BJ (cell line): Measurements from ENCODE around the gene MIA. TPM values are rescaled to one million over a fixed set of nuclear protein-coding genes. Genes with fewer than 3 reads are reported as not detected.

Source experiments
- CTCF ChIA-PET: fragments of 350-600 bp; formaldehyde crosslinking; extraction: SDS; loops from one replicate; lab custom pipeline; 2021; ENCODE audit warnings: antibody characterized with exemption, inconsistent platforms; lab: Yijun Ruan, JAX
- POLR2A ChIA-PET: fragments of 300-600 bp; sonication (Branson Sonifier 250); formaldehyde crosslinking; extraction: SDS; loops from one replicate; lab custom pipeline; 2021; ENCODE audit warnings: antibody characterized with exemption; lab: Charles Lee
- DNase-seq: peaks from one replicate; pipeline ENCODE4 v3.0.0-alpha.2; 2011; ENCODE audit warnings: low read depth
- H3K27me3 ChIP-seq: 2 replicates; pipeline ENCODE4 v1.6.0; 2011; ENCODE audit warnings: low read length; ENCODE audit not compliant: control insufficient read depth, insufficient read depth
- H3K36me3 ChIP-seq: 2 replicates; pipeline ENCODE4 v1.5.1; 2011; ENCODE audit warnings: low read length; ENCODE audit not compliant: control insufficient read depth, insufficient read depth
- H3K4me3 ChIP-seq: 2 replicates; pipeline ENCODE4 v1.5.1; 2011; ENCODE audit warnings: low read depth, mild to moderate bottlenecking, control low read depth, low read length
- polyA plus RNA-seq: library from polyadenylated mRNA; depleted of rRNA; stranded (reverse); fragments of >200 nt; gene quantifications from 2 replicates; pipeline ENCODE4 v1.2.3, GENCODE V29; 2011
- TF ChIP-seq, protein P1 (sequence below): IDR thresholded peaks from 2 replicates; pipeline ENCODE4 v1.5.1; 2011; ENCODE audit warnings: low read depth, mild to moderate bottlenecking, control low read depth, inconsistent platforms, low read length, moderate library complexity; ENCODE audit not compliant: insufficient read depth

The MIA gene
- polyA plus RNA-seq, 1 experiment, result not detected

DNA sequence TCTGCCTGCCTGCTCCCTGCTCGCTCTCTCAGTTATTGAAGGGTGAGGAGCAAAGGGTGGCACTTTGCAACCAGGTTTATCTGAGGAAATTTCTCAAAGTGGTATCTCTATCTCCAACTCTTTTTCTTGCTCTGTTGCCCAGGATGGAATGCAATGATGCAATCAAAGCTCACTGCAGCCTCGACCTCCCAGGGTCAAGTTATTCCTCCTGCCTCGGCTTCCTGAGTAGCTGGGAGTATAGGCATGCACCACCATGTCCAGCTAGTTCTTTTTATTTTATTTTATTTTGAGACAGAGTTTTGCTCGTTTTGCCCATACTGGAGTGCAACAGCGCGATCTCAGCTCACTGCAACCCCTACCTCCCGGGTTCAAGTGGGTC, 29.9 kb upstream of the MIA start:
- TF ChIP-seq, protein P1, sequence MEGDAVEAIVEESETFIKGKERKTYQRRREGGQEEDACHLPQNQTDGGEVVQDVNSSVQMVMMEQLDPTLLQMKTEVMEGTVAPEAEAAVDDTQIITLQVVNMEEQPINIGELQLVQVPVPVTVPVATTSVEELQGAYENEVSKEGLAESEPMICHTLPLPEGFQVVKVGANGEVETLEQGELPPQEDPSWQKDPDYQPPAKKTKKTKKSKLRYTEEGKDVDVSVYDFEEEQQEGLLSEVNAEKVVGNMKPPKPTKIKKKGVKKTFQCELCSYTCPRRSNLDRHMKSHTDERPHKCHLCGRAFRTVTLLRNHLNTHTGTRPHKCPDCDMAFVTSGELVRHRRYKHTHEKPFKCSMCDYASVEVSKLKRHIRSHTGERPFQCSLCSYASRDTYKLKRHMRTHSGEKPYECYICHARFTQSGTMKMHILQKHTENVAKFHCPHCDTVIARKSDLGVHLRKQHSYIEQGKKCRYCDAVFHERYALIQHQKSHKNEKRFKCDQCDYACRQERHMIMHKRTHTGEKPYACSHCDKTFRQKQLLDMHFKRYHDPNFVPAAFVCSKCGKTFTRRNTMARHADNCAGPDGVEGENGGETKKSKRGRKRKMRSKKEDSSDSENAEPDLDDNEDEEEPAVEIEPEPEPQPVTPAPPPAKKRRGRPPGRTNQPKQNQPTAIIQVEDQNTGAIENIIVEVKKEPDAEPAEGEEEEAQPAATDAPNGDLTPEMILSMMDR, result no peak
- peaks cover 3% of the 10 kb centered on the region for H3K36me3 ChIP-seq
- ChIA-PET CTCF (interaction anchor here (1.8 kb wide), 1 partner anchor 13 kb away, joined by 7 read pairs; no protein-coding TSS in a partner anchor), POLR2A (no interaction called here)
- no peak for DNase-seq
- no peaks in the 10 kb centered on the region for H3K27me3 ChIP-seq
- H3K4me3 ChIP-seq, result no peak overlapping the region

DNA sequence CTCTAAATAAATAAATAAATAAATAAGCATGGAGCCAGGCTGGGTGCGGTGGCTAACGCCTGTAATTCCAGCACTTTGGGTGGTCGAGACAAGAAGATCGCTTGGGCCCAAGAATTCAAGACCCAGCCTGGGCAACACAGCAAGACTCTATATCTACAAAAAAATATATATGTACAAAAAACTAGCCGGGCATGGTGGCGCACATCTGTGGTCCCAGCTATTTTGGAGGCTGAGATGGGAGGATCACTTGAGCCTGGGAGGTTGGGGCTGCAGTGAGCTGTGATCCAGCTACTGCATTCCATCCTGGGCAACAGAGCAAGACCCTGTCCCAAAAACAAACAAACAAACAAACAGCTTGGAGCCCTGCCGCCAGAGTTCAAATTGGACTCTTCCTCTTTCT, 27.8 kb upstream of the MIA start:
- DNase-seq, result no peak
- TF ChIP-seq, protein P1, result no peak
- Histone ChIP-seq H3K4me3 (no peak overlapping the region), H3K27me3 (no peaks in the 10 kb centered on the region), H3K36me3 (no peaks in the 10 kb centered on the region; the same call in 1 of the 2 replicates)
- POLR2A ChIA-PET, result no interaction called here
- CTCF ChIA-PET, result interaction anchor here (1.1 to 1.3 kb wide), 2 partner anchors 21 to 84 kb away, joined by 3 to 7 read pairs; no protein-coding TSS in a partner anchor

DNA sequence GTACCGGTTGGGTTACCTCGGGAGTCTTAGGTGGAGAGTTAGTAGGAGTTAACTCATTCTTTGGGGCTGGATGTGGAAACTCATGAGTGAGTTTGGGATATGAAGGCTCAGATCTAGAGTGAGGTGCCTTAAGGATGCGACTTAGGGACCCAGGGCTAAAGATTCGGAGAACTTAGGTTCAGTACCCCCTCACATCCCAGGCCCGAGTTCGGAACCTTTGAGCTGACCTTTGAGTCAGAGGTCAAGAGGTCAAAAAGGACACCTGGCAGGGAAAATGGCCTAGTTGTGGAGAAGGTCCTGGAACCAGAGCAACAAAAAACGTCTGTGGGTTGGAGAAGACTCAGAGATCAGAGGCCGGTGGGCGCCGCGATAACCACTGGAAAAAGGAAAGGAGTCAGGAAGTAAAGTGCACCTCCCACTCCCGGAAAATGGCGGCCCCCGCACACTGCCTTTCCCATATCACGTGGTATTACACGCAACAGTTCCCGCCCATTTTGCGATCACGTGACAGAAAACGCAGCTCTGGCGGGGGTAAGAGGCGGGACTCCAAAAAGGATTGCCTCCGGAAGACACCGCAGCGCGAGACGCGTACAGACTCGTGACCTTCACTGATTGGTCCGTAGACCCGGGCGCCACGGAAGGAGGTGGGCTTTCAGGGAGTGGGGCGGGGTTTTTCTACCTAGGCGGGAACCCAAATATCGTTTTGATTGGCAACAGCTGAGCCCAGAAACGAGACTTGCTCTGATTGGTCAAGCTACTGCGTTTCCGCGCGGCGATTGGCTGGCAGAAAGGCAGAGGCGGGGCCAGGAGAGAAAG, 25.1 kb upstream of the MIA start, which contains the start of gene ACTMAP:
Gene ACTMAP (minus strand): TSS at position 420 of the 816 bp plus-strand sequence. CDS start 674 bp downstream, outside the sequence.
- DNase-seq, result peak; percentile 99
- TF ChIP-seq, protein P1, result no peak
- no peaks in the 10 kb centered on the region for H3K27me3 ChIP-seq
- peak within 1 kb of the TSS; percentile 72 for H3K4me3 ChIP-seq
- ChIA-PET POLR2A (interaction anchor here (0.6 to 0.7 kb wide), 6 partner anchors 28 to 653 kb away, joined by 3 to 31 read pairs (median 4); partner anchors contain the start of gene RAB4B), CTCF (interaction anchor here (0.6 to 1.9 kb wide), 3 partner anchors 57 to 69 kb away, joined by 4 read pairs; no protein-coding TSS in a partner anchor)
- H3K36me3 ChIP-seq, result no peaks in the 10 kb centered on the region; the same call in 1 of the 2 replicates

DNA sequence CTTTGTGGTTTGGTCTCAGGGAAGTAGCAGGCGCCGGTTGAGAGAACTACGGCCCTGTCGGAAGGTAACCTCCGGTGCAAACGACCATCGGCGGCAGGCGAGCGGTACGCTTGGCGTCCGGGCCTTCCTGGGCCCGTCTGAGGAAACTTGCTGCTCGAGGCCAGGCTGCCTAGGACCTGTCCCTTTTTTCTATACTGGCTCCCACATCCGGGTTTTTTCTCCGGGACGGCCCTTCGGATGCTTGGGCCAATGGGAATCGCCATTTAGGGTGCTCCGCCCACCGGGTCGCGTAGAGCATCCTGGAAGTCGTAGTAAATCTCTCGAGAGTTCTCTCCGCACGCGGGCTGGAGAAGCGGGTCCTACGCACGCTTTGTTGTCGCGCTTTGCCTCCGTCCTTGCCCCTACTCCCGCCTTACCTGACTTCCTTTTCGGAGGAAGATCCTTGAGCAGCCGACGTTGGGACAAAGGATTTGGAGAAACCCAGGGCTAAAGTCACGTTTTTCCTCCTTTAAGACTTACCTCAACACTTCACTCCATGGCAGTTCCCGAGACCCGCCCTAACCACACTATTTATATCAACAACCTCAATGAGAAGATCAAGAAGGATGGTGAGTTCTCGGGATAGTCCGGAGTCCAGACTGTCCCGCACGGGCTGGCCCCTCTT, 24.3 kb upstream of the MIA start, which contains the start of gene SNRPA:
Gene SNRPA (plus strand): TSS at position 330 of the 664 bp plus-strand sequence. CDS start 206 bp downstream, at position 536.
- POLR2A ChIA-PET, result interaction anchor here (0.6 to 0.7 kb wide), 4 partner anchors 27 to 653 kb away, joined by 3 to 31 read pairs (median 4); partner anchors contain the start of gene RAB4B
- Histone ChIP-seq H3K36me3 (peaks cover 3% of the 10 kb centered on the region), H3K27me3 (no peaks in the 10 kb centered on the region), H3K4me3 (peak within 1 kb of the TSS; percentile 72)
- DNase-seq, result peak; percentile 88
- TF ChIP-seq, protein P1, result no peak
- CTCF ChIA-PET, result interaction anchor here (0.6 to 1.1 kb wide), 2 partner anchors 56 to 69 kb away, joined by 4 read pairs; no protein-coding TSS in a partner anchor
